Type B pancreatic cell (in vitro differentiated cells): ENCODE measurements around the gene ACKR4. TPM values are rescaled to one million over a fixed set of nuclear protein-coding genes. Genes with fewer than 3 reads are reported as not detected.

ENCODE experiments used
- DNase-seq: peaks from one replicate; pipeline ENCODE4 v3.0.0; 2021; ENCODE audit warnings: mixed read lengths; ENCODE audit not compliant: unreplicated experiment; ENCODE audit errors: extremely low spot score
- H3K27ac Mint-ChIP-seq: 2 replicates; pipeline ENCODE4 v1.8.0; 2021; ENCODE audit warnings: mild to moderate bottlenecking, mixed read lengths
- H3K27me3 Mint-ChIP-seq: 2 replicates; pipeline ENCODE4 v1.8.0; 2021; ENCODE audit warnings: mixed read lengths
- H3K36me3 Mint-ChIP-seq: 2 replicates; pipeline ENCODE4 v1.8.0; 2021; ENCODE audit warnings: mixed read lengths
- H3K4me1 Mint-ChIP-seq: one replicate; pipeline ENCODE4 v1.8.0; 2021; ENCODE audit warnings: mixed read lengths; ENCODE audit not compliant: unreplicated experiment
- H3K4me3 Mint-ChIP-seq: 2 replicates; pipeline ENCODE4 v1.8.0; 2021; ENCODE audit warnings: mild to moderate bottlenecking, mixed read lengths
- H3K9me3 Mint-ChIP-seq: 2 replicates; pipeline ENCODE4 v1.8.0; 2021; ENCODE audit warnings: mixed read lengths
- CTCF ChIP-seq: fragments of 200-600 bp; sonication (generic); conservative IDR thresholded peaks from 2 replicates; pipeline ENCODE4 v1.5.0; 2021; ENCODE audit warnings: antibody characterized with exemption, mild to moderate bottlenecking
- total RNA-seq: library from RNA; stranded (reverse); gene quantifications from 2 replicates; pipeline ENCODE4 v1.2.1, GENCODE V29; 2021; ENCODE audit warnings: low replicate concordance

The ACKR4 gene
- total RNA-seq, 1 donor from 2014 or later: 1.9 TPM

DNA sequence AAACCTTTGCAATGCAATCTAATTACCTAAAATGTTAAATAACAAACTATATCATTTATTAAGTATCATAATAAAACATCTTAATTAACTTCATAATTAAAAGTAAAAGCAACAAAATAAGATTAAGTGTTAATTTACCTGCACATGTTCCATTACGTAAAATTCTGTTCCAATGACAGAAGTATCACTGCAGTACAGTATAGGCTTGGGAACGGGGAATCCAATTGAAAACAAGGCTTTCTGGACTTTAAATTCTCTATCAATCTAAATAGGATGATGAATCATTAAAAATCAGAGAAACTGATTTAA lies 45.4 kb downstream of the ACKR4 start:
- no peaks in the 10 kb centered on the region for H3K9me3 Mint-ChIP-seq
- no peak overlapping the region for H3K4me3 Mint-ChIP-seq
- H3K27ac Mint-ChIP-seq: no peak overlapping the region
- H3K36me3 Mint-ChIP-seq: peaks cover 7% of the 10 kb centered on the region
- TF ChIP-seq CTCF: peak; percentile 21
- no peak for DNase-seq
- H3K4me1 Mint-ChIP-seq: no peaks in the 10 kb centered on the region
- H3K27me3 Mint-ChIP-seq: no peaks in the 10 kb centered on the region

- Mint-ChIP-seq H3K9me3 (no peaks in the 10 kb centered on the region), H3K27ac (no peak overlapping the region)
Measured at GRCh38 chr3:132643366-132643765, 46.3 kb downstream of the ACKR4 start.

GRCh38 chr3:132645058-132645457 lies 48.0 kb downstream of the ACKR4 start:
- H3K4me1 Mint-ChIP-seq: no peaks in the 10 kb centered on the region
- H3K4me3 Mint-ChIP-seq: no peak overlapping the region
- H3K27ac Mint-ChIP-seq: no peak overlapping the region
- TF ChIP-seq CTCF: no peak
- no peaks in the 10 kb centered on the region for H3K36me3 Mint-ChIP-seq
- no peaks in the 10 kb centered on the region for H3K9me3 Mint-ChIP-seq
- H3K27me3 Mint-ChIP-seq: no peaks in the 10 kb centered on the region
- DNase-seq: no peak

More at GRCh38 chr3:132643366-132643765, 46.3 kb downstream of the ACKR4 start:
- Mint-ChIP-seq H3K4me3 (no peak overlapping the region), H3K27me3 (no peaks in the 10 kb centered on the region), H3K36me3 (peaks cover 7% of the 10 kb centered on the region), H3K4me1 (no peaks in the 10 kb centered on the region)
- DNase-seq: no peak
- TF ChIP-seq CTCF: no peak

GRCh38 chr3:132650153-132650552 lies 53.1 kb downstream of the ACKR4 start:
- H3K9me3 Mint-ChIP-seq: no peaks in the 10 kb centered on the region
- no peak for TF ChIP-seq CTCF
- no peaks in the 10 kb centered on the region for H3K36me3 Mint-ChIP-seq
- H3K27ac Mint-ChIP-seq: no peak overlapping the region
- no peaks in the 10 kb centered on the region for H3K27me3 Mint-ChIP-seq
- no peak overlapping the region for H3K4me3 Mint-ChIP-seq
- no peaks in the 10 kb centered on the region for H3K4me1 Mint-ChIP-seq
- no peak for DNase-seq

Other genes starting within 250 kb of the ACKR4 start
- gene DNAJC13, start 179.8 kb upstream of the ACKR4 start, total RNA-seq: 30.8 and 34.0 TPM in 2 replicates
- gene ACAD11, start 62.5 kb downstream of the ACKR4 start, total RNA-seq: 10.4 and 14.7 TPM in 2 replicates
- 35.9 and 40.6 TPM in 2 replicates for gene UBA5, start 63.1 kb downstream of the ACKR4 start, total RNA-seq
- gene NPHP3, start 125.1 kb downstream of the ACKR4 start, total RNA-seq: 9.1 and 22.4 TPM in 2 replicates